NCI-H128 (cell line): Measurements from ENCODE around the gene BLM.
"Not testable (repeated sequence)": the region's sequence is repeated elsewhere in the genome, so short reads cannot be mapped to it uniquely, and the experiment has no call there.

ENCODE experiments used
- DNase-seq: peaks from one replicate; lab custom pipeline; 2025; ENCODE audit not compliant: unreplicated experiment; lab: John Stamatoyannopoulos, UW

Gene BLM

DNA sequence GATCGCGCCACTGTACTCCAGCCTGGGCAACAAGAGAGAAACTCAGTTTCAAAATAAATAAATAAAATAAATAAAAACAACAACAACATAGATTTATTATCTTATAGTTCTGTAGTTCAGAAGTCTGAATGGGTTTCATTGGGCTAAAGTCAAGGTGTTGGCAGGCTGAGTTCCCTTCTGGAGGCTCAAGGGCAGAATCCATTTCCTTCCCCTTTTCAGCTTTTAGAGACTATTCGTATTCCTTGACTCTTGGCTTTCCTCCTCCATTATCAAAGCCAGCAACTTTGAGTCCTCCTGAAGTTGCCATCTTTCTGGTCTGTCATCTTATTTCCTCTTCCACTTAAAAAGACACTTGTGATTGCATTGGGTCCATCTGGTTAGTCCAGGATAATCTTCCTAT is 12.1 kb downstream of the BLM start:
- no peak for DNase-seq

DNA sequence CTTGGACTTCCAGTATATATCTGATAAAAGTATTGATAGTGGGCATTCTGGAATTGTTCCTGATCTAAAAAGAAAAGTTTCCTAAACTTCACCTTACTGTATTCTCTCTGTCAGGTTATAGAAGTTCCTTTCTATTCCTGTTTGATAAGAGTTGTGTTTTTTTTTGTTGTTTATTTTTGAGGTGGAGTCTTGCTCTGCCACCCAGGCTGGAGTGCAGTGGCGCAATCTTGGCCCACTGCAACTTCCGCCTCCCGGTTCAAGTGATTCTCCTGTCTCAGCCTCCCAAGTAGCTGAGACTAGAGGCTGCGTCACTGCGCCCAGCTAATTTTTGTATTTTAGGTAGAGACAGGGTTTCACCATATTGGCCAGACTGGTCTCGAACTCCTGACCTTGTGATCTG is 13.1 kb downstream of the BLM start:
- DNase-seq: no peak

DNA sequence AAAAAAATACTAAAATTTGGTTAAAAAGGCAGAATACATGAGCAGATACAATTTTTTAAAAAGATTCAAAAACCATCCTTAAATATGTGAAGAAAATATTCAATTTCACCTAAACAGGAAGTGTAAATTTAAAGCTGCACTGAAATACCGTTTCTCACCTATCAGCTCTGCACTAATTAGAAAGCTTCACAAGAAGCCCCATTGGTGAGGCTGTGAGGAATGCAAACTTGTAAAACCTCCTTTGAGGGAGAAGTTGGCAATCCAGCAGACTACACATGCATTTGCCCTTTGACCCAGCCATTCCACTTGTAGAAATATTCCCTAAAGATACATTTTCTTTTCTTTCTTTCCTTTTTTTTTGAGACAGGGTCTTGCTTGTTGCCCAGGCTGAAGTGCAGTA is 18.8 kb downstream of the BLM start:
- no peak for DNase-seq

DNA sequence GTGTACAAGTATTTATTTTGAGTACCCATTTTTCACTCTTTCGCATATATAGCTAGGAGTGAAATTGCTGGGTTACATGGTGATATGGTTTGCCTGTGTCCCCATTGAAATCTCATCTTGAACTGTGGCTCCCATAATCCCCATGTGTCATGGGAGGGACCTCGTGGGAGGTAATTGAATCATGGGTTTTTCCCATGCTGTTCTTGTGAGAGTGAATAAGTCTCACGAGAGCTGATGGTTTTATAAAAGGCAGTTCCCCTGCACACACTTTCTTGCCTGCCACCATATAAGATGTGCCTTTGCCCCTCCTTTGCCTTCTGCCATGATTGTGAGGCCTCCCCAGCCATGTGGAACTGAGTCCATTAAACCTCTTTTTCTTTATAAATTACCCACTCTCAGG is 23.4 kb downstream of the BLM start:
- not testable (repeated sequence) for DNase-seq

DNA sequence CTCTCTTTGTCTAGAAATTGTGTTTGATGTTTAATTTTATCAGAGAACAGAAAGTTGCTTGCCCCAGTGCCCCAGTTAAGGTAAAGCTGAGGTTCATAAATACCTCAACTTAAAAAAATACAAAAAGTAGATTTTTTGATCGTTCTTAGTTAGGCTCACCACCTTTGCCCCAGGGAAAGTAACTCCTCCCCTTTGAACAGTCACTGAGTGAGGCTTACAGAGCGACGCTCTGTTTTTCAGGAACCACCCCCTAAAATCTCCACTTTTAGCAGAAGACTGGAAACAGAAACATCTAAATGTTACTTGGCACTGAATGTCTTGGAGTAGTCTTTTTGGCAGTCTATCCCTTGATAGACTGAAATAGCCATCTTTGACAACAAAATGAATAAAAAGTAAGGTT is 24.9 kb downstream of the BLM start:
- no peak for DNase-seq

DNA sequence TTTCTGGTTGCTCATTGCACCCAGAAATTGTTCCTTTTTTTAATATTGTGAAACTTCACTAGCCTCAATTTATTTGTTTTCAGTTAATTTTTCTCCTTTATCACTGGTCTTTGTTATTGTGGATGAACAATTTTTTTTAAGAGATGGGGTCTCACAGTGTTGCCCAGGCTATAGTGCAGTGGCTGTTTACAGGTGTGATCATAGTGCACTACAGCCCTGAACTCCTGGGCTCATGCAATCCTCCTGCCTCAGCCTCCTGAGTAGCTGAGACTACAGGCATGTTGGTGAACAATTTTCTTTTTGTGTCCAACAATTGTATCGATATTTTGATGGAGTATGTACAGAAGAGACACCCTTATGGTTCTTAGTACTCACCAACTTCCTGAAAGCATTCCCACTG is 26.3 kb downstream of the BLM start:
- DNase-seq: no peak

DNA sequence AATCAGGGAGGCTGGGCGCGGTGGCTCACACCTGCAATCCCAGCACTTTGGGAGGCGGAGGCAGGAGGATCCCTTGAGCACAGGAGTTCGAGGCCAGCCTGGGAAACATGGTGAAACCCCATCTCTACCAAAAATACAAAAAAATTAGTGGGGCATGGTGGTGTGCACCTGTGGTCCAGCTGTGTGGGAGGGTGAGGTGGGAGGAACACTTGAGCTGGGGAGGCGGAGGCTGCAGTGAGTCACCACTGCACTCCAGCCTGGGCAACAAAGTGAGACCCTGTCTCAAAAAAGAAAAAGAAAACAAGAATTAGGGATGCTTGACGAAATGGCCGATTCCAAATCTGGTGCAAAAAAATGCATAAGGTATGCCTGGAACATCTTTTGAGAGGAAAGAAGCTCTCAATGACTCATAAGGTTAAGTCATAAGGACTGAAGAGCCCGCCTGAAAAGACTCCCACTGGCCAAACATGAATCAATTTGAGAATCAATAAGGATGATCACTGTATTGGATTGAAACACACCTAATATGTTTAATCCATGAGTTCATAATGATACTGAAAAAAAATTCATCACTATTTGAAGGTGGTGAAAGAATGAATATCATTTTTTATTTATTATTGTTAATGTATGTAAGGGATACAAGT is 27.7 kb downstream of the BLM start:
- no peak for DNase-seq

DNA sequence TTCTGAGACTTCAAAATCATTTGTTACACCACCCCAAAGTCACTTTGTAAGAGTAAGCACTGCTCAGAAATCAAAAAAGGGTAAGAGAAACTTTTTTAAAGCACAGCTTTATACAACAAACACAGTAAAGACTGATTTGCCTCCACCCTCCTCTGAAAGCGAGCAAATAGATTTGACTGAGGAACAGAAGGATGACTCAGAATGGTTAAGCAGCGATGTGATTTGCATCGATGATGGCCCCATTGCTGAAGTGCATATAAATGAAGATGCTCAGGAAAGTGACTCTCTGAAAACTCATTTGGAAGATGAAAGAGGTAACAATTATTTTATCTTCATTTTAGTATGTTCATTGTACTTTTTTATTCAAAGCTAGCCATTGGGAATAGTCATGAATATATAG is 32.6 kb downstream of the BLM start:
- DNase-seq: no peak

DNA sequence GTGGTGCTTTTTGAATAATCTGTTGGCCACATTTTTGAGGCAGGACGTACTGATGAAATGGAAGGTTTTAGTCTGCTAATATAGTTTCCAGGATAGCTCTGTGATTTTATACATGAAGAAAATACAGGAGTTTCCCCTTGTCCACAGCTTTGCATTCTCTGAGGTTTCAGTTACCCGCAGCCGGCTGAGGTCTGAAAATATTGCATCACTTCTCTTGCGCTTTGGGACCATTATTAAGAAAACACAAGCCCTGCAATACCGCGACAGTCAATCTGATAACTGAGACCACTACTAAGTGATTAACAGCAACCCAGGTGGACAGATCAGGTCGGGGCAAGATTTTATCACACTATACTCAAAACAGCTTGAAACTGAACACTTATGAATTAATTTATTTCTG is 33.0 kb downstream of the BLM start:
- no peak for DNase-seq

DNA sequence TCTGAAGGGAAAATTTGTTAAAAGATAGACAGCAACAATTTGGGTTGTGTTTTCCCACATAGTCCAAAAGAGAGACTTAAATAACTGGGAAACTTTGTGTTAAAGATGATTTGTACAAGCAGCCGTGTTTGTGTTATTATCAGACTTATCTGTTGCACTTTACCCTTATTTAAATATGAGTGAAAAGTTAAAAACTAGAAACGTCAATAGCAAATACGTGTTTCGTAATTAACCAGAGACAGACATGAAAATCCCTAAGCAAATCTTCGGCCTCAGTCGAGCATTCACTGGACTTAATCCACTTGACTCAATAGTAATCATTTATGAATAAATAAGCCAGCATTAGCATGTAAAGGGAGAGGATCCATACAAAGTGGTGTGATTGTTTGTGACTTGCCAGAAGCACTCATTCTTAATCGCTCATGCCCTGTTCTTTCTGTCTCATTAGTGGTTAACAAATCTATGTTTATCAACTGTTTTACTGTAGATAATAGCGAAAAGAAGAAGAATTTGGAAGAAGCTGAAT is 34.2 kb downstream of the BLM start:
- no peak for DNase-seq

DNA sequence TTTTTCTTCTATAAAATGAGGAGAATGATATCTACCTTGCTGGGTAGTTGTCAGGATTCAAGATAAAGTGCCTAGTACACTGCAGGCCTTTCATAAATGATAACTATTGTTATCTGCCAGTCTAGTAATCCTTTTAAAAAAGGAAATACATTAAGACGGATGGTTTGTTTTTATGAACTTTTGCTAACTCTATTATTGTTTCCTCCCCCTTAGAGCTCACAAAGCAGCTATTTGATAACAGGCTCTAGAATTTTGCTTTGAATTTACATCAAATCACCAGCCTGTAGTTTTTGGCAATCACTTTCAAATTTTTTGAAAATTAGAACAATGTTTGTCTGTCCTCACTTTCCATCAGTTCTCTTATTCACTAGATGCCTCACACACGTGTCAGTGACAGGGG is 39.8 kb downstream of the BLM start:
- no peak for DNase-seq

DNA sequence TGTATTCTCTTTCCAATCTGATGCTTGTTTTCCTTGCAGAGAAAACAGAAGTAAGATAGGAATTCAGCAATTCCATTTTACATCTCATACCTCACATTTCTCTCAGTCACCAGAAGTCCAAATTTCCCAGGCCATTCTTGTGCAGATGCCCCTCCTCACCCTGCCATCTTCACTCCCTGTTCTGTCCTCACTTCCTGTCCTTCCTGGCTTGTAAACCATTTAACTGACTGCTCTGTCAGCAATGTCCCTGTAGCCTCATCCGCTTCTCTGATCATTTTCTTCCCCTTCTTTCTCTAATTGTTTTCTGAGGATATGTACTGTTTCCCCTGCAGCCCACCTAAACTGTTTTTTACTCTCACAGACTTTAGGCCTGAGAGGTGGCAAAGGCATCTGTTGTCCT is 40.3 kb downstream of the BLM start:
- no peak for DNase-seq

DNA sequence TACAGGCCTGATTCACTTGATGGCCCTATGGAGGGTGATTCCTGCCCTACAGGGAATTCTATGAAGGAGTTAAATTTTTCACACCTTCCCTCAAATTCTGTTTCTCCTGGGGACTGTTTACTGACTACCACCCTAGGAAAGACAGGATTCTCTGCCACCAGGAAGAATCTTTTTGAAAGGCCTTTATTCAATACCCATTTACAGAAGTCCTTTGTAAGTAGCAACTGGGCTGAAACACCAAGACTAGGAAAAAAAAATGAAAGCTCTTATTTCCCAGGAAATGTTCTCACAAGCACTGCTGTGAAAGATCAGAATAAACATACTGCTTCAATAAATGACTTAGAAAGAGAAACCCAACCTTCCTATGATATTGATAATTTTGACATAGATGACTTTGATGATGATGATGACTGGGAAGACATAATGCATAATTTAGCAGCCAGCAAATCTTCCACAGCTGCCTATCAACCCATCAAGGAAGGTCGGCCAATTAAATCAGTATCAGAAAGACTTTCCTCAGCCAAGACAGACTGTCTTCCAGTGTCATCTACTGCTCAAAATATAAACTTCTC is 43.6 kb downstream of the BLM start:
- DNase-seq: no peak

DNA sequence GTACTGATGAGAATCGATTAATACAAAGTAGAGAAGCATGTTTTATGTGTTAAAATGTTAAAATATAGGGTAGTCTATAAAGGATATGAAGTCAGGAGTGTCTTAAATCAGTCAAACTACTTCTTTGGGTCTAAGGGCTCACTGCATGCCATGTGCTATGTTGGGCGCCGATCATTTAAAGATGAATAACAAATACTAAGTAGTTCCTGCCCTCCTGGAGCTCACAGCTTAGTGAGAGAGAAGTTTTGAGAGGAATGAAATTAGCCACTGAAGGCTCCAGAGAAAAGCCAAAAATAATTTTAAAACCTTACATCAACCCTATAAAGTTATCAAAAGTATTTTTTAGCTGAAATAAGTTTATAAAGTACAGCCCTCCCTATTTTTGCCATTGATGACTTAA is 44.5 kb downstream of the BLM start:
- DNase-seq: no peak

DNA sequence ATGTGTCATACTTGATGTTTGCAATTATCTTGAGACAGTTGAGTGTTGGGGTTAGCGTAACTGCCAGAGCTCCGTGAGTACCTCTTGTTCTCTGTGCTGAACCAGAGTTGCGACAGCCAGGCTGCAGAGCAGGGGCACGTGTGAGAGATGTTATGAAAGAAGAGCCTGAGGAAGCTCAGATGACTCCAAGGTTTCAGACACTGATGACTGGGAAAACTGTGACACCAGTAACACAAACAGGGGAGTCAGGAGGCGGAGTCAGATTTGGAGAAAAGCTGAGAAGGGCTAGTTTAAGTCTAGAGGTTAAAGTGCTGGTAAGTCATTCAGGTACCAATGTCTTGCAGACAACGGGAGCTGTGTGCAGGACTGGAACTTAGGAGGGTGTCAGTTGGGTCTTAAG is 45.0 kb downstream of the BLM start:
- no peak for DNase-seq

DNA sequence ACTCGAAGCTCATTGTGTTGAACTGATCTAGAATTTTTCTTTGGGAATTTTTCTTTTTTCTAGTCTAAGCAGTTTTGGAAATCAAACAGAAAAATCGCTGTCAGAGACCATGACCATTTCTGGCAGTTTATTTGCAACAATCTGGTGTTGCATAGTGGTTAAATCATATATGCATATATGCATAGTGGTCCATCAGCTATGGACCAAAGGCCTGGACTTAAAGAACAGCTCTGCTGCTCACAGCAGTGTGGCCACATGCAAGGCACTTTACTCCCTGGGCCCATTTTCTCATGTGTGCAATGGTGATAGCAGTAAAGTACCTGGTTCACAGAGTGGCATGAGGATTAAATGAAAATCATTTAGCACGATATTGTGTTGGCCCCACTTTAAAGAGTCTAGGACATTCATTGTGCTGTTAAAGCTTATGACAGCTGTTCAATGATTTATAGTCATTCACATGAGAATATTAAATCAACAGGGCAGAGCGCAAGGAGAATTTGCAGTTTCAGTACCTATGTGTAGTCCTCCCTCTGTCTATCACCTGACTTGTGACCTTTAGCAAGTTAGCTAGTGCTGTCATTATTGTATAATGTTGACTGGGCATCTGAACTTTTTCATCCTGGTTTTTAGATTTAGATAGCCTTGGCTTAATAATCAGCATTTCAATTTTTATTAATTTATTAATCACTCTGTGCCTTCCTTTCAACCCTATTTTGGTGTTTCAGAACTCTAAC is 46.4 kb downstream of the BLM start:
- no peak for DNase-seq

DNA sequence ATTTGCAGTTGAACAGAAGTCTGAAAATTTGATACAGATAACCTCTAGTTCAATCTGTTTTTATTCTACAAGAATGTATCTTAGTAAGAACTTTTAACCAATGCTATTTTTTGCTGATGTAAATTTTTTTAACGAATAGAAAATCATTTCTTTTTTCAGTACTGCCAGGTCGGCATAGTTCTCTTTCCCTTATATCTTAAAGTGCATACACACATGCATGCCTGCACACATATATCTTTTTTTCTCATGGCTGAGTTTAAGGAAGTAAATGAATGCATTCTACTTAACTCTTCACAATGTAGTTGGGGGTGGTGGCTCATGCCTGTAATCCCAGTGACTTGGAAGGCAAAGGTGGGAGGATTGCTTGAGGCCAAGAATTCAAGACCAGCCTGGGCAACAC is 48.4 kb downstream of the BLM start:
- no peak for DNase-seq

DNA sequence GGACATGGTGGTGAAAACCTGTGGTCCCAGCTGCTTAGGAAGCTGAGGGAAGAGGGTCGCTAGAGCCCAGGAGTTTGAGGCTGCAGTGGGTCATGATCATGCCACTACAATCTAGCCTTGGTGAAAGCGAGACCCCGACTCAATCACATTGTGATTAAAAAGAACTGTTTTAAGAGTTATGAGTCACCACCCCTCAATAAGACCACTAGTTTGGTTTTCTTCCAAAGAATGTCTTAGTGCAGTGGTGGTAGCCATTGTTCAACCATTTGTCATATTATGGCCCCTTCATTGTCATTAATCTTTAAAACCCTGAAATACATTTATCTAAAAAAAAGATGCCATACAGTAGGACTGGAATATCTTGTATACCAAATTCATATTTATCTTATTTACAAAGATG is 48.8 kb downstream of the BLM start:
- no peak for DNase-seq

DNA sequence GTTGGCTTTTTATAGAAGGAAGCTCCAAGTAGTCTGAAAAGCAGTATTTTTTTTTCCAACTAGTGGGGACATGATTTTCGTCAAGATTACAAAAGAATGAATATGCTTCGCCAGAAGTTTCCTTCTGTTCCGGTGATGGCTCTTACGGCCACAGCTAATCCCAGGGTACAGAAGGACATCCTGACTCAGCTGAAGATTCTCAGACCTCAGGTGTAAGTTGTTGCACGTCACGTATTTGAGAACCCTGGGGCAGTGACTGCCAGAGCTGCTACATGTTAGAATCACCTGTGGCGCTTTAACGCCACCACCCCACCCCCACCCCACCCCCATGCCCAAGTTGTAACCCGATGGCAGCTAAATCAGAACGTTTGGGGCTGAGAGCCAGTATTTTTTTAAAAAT is 52.2 kb downstream of the BLM start:
- DNase-seq: no peak

DNA sequence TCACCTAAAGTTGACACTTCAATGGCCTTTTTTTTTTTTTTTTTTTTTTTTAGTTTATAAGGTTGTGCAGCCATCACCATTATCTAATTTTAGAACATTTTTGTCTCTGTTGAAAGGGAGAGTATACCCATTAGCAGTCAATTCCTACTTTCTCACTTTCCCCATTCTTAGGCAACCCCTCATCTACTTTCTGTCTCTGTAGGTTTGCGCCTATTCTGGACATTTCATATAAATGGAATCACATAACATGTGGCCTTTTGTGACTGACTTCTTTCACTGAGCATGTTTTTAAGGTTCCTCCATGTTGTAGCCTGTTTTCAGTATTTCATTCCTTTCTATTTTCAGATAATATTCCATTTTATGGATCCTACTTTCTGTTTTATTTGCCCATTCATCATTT is 56.3 kb downstream of the BLM start:
- DNase-seq: no peak

DNA sequence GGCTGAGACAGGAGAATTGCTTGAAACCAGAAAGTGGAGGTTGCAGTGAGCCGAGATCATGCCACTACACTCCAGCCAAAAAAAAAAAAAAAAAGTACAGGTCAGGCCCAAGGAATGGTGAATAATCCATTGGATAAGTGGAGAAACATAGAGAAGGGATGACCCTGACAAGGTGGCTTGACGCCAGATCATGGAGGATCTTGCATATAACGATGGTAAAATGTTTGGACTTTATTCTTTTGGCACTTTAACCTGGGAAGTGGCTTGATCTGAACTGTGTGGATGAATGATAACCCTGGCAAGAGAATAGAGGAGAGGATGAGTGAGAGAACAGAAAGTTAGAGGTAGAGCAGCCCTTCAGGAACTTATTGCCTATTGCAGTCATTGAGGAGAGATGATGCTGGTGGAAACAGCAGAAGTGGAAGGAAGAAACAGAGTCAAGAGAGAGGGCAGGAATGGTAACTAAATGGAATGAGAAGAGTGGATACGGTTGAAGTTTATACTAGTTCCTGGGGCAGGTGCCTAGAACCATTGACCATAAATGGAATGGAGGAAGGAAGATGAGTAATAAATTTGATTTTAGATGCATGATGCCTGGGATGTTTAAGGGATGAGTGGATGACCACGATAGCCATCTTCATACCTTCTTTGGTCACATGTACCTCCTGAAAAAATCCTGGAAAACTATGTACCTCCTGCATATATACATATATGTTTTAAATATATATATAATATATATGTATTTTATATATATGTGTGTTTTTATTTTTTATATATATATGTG is 57.8 kb downstream of the BLM start:
- no peak for DNase-seq

DNA sequence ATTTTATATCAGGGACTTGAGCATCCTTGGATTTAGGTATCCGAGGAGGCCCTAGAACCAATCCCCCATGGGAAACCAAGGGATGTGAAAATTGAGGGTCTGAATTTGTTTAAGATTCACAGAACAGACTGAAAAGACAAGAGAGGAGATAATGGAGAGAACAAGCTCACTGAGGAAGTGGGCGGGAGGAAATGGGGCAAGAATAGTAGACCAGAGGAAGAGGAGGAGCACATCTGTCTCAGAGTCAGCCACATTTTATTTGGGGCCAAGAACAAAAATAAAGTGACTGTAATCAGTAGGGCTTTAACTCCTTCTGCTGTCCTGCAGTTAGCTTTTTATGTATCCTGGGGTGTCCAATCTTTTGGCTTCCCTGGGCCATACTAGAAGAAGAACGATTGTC is 63.8 kb downstream of the BLM start:
- DNase-seq: no peak
